ENCODE data around the gene DPH6.
"Not testable (repeated sequence)": the region's sequence is repeated elsewhere in the genome, so short reads cannot be mapped to it uniquely, and the experiment has no call there.

DPH6 gene

DNA sequence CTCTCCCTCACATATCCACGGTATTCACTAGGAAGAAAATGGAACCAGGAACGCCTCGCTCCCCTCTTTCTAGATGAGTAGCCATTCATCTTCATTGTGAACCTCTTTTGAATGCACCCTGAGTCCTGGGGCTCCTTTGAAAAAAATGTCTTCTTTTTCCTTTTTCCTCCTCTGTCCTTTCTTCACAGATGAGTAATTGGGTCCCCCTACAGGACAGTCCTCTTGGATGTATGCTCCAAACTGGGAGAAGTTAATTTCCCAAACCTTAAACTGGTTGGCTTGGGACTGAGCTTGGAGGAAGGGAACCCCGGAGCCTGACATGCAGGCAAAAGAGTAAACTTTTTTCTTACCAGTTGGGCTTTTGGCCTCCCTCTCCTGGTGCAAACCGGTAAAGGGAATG, 108.8 kb downstream of the DPH6 start:
- DNase-seq (ENCODE audit: low read depth in 2 of 2) = no peak

DNA sequence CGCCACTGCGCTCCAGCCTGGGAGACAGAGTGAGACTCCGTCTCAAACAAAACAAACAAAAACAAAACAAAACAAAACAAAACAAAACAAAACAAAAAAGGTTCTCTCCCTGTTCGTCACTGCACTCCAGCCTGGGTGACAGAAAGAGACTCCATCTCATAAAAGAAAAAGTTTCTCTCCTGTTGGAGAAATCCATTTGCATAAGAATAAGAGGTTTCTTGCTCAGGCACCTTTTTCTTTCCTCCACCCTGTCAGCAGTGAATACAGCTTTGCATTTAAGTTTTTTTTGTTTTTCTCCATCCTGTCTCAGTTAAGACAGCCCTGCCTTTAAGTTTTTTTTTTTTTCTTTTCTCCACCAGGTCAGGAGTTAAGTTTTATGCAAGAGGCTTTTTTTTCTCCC, 109.5 kb downstream of the DPH6 start:
- DNase-seq (ENCODE audit: low read depth in 2 of 2) = no peak

DNA sequence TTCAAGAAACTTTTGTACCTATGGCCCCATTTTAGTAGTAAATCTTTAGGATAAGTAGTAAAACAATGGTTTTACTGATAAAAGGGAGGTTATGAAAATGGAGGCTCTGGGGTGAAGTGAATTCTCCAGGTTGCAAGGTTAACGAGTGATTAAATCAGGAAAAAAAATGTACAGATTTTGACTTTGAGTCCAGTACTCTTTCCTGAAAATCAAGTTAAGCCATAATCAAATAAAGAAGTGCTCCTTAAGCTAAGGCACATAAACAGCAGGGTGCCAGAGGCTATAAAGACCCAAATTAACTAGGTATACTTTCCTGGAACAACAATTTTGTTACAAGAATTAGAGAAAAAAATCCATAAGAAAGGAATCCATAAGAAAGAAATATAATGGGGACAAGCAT, 114.7 kb downstream of the DPH6 start:
- DNase-seq (ENCODE audit: low read depth in 2 of 2) = no peak

DNA sequence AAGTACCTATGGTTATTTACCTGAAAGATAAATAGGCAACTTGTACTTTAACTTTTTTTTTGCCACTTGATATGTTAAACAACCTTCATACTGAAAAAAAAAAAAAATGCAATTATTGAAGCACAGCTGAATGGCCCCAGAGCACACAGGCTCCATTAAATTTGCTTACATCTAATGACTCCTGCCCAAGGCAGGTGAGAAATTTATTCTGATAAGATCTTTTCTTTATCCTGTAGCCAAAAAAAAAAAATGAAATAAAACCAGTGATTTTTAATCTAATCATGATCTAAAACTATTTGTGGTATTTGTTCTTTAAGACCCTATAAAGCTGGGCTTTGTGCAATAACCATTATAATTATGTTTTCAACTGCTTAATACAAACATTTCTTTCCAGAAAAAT, 115.7 kb downstream of the DPH6 start:
- DNase-seq (ENCODE audit: low read depth in 2 of 2) = no peak

DNA sequence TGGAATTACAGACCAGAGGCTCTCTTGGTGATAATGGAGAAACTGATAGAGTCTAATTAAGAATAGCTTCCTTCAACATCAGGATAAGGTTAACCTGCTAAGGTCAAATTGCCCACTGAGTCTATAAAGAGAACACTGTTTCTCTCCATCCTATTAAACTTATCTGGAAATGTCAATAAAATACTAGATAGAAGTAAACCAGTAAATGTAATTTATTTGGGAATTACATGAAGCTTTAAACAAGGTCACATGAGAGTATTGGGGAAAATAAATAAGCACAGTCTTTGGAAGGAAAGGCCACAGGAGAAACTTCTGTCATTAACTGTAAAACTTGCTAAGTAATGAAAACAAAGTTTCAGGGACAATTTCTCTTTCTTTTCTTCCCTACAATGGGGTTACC, 118.5 kb downstream of the DPH6 start:
- DNase-seq (ENCODE audit: low read depth in 2 of 2) = no peak

DNA sequence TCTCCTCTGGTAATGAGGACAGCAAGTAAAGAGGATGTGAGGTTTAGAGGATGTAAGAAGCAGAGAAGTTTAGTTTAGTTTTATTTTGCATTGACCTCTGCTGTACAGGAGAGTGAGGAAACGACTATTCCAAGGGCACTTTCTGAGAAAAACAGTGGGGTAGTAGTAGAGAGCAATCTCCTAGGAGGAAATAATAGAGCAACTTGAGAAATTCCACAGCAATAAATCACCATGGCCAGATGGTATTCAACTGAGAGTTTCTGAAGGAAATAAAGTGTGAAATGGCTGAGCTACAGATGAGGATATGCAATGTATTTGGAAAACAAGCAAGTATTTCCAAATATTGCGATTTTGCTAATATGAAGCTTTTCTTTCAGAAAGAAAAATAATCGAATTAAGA, 118.9 kb downstream of the DPH6 start:
- no peak for DNase-seq (ENCODE audit: low read depth in 2 of 2)

DNA sequence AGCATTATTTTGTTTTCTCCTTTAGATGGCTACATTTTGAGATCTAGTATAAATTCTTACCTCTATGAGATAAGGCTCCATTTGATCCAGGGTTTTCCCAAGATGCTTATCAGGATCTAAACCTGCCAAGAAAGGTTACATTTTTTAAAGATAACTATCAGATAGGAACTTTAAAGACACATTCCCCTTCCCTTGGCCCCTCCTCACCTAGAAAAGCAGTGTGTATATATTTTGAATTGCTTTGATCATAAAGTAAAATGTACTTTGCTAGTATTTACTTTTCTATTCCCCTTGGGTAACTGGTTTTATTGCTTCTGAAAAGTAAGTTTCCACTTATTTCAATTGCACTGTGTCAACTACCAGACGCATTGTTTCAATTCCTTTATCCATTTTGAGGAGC, 135.2 kb downstream of the DPH6 start:
- DNase-seq (ENCODE audit: low read depth in 2 of 2) = no peak

DNA sequence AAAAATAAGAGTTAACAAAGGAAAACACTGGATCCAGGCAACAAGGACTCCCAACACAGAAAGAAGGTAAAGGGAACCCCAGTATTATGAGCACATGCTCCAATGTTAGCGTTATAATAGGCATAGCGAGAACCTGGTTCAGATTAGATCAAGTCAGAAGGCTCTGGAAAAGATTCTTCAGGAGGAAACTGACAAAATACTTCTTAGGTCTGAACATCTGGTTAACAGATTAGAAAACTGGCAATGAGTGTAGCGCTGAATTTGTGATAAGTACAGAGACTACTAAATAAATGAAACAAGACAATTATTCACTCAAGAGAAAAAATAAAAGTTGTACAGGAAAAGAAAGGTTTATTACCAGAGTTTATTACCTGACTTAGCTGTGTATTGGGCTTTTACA, 146.1 kb downstream of the DPH6 start:
- no peak for DNase-seq (ENCODE audit: low read depth in 2 of 2)

DNA sequence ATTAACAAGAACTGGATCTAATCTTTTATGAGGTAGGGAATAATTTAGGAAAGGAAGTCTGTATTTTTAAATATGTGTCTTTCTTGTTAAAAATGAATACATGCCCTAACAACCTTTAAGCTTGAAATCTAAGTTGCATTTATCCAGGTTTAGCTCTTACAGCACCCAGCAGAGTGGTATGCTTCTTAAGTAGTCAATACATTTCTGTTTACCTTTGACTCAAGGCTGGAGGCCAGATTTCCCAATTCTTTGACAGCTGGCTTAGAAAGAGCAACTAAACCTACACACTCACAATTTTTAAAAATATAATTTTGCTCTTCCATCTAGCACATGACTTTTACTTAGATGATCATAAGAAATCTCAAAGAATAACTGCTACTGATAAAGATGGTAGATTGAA, 148.9 kb downstream of the DPH6 start:
- DNase-seq (ENCODE audit: low read depth in 2 of 2) = no peak

DNA sequence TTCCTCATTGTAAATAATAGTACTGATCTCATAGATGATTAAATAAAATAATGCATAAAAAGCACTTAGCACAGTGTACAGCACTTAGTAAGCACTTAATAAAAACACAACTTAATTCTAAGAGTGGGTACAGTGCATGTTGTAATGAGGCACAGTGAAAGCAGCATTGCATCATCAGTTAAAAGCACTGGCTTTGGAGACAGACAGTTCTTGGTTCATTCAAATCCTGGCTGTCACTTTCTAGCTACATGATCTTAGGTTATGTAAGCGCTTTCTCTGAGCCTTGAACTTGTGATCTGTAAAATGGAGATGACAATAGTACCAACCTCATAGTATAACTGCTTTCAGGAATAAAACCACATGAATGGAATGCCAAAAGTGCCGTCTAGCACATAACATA, 151.5 kb downstream of the DPH6 start:
- DNase-seq (ENCODE audit: low read depth in 2 of 2) = no peak

DNA sequence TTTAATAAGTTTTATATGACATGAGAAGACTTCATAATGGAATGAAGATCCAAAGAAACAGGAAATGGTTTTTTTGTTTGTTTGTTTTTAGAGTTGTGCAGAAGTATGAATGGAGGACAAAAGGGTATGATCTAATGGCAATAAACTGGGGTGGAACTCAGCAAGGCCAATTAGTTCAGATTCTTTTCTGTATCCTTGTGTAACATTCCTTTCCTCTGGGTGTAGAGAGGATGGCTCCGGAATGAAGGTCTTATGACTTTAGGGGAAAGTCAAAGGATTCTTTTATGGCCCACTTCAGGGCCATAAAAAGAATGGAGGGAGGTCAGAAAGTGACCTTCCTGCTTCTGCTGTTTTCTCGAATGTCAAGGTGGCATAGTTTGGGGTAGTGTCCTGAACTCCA, 152.6 kb downstream of the DPH6 start:
- no peak for DNase-seq (ENCODE audit: low read depth in 2 of 2)

DNA sequence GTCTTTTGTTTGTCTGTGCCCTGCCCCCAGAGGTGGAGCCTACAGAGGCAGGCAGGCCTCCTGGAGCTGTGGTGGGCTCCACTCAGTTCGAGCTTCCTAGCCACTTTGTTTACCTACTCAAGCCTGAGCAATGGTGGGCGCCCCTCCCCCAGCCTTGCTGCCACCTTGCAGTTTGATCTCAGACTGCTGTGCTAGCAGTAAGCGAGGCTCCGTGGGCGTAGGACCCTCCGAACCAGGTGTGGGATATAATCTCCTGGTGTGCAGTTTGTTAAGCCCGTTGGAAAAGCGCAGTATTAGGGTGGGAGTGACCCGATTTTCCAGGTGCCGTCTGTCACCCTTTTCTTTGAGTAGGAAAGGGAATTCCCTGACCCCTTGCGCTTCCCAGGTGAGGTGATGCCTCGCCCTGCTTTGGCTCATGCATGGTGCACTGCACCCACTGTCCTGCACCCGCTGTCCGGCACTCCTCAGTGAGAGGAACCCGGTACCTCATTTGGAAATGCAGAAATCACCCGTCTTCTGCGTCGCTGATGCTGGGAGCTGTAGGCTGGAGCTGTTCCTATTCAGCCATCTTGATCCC, 154.5 kb downstream of the DPH6 start:
- not testable (repeated sequence) for DNase-seq (ENCODE audit: low read depth in 2 of 2)

DNA sequence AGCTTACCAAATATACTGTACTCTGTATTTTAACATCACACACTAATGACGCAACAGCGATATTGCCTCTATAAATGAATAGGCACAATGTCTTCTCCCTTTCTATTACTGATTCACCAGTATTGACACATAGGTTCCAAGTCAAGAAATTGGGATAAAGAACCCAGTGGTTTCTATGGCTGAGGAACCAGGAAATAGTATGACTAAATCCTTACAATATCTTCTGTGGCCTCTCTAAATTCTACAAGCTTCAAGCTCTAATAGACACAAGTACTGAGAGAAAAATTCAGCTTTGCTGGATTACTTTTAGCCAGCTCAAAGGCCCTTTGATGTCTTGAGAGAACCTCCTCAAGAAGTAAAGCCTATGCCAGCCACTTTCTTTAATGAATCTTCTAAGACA, 162.5 kb downstream of the DPH6 start:
- DNase-seq (ENCODE audit: low read depth in 2 of 2) = no peak

DNA sequence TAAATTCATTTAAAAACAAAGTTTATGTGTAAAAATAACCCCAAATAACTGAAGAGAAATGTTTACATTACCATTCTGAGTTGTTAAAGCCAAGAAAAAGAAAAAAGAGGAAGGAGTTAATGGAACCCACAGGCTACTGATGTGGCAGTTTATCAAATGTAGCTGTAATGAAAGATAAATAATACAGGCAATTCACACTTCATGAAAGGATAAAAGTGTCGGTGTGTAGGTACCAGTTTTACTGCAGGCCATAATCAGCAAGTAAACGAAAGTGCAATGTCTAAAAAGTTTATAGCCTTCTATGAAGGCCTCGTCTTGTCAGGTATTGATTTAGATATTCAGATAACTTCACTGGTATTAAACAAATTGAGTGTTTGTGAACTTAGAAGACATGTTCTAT, 164.6 kb downstream of the DPH6 start:
- no peak for DNase-seq (ENCODE audit: low read depth in 2 of 2)

DNA sequence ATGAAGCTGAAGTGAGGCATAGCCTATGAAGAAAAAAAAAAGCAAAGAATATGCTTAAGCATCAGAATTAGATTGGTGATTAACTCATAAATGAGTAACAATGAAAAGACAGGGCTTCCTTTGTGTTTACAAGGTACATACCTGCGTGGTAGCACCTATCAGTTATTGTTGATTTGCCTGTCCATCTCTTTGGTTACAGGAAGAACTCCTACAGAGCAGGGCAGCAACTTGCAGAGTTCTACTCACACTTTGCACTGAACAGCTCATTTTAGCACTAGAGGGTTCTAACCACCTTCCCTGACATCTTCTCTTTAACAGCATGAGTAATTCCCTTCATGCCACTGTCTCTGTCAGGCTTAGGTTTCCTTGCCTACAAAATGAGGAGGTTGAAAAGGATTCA, 166.0 kb downstream of the DPH6 start:
- no peak for DNase-seq (ENCODE audit: low read depth in 2 of 2)

DNA sequence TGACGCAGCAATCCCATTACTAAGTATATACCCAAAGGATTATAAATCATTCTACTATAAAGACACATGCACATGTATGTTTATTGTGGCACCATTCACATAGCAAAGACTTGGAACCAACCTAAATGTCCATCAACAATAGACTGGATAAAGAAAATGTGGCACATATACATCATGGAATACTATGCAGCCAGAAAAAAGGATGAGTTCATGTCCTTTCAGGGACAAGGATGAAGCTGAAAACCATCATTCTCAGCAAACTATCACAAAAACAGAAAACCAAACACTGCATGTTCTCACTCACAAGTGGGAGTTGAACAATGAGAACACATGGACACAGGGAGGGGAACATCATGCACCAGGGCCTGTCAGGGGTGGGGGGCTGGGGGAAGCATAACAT, 167.5 kb downstream of the DPH6 start:
- DNase-seq (ENCODE audit: low read depth in 2 of 2) = not testable (repeated sequence)

DNA sequence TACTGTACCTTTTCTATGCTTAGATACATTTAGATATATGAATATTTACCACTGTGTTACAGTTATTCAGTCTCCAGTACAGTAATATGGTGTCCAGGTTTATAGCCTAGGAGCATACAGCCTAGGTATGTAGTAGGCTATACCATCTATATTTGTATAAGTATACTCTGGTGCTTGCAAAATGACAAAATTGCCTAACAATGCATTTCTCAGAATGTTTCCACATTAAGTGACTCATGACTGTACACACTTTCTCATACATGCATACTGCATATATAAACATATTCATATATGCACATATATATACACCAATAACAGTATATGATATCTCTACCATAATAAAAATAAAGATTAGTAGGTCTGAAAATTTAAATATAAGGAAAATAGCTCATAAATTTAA, 169.3 kb downstream of the DPH6 start:
- DNase-seq (ENCODE audit: low read depth in 2 of 2) = no peak

DNA sequence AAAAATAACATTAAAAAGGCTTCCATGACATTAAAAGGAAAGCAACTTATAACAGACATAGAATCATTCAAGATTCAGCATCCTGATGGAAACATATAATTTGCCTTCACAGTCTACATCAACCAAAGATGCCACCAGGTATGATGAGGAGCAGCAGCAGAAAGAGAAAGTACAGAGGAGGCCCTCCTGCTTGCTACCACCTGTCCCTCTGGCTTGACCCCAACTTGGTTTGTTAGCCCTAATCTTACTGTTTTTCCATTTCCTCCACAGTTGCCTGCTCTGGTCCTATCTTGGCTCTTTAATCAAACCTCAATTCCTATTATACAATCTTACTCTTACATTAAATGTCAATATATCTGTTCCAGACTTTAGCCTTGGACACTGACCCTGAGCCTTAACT, 171.3 kb downstream of the DPH6 start:
- DNase-seq (ENCODE audit: low read depth in 2 of 2) = no peak

DNA sequence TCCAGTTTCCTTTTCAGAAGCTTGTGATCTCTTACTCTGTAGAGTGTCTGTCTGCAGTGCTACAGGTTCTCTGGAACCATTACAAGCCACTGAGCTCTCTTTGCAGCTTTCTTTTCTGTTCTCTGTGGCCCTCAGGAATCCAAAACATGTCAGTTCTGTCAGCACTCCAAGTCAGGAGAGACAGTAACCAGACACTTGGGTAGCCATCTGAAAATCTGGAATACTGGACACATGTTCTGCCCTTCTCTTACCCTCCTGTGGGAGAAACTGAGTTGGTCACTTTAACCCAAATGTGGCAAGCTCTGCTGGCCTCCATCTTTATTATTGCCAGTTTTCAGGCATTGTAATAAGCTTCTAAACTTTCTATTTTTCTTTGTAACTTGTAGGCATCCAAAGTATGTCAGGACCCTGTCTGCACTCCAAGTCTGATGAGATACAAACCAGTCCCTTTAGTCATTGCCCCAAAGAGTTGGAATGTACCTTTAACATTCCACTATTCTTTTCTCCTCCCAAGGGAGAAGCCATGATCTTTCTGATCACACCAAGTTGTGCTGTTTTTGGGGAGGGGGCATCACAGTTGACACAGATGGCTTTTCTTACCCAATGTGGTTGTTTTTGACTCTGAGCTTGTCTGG, 183.7 kb downstream of the DPH6 start:
- DNase-seq (ENCODE audit: low read depth in 2 of 2) = no peak

DNA sequence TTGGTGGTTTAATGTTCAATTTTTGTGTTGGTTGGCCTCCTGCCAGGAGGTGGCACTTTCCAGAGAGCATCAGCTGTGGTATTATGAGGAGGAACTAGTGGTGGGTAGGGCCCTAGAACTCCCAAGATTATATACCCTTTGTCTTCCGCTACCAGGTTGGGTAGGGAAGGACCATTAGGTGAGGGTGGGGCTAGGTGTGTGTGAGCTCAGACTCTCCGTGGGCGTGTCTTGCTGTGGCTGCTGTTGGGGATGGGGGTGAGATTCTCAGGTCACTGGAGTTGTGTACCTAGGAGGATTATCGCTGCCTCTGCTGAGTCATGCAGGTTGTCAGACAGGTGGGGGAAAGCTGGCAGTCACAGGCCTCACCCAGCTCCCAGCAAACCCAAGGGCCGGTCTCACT, 187.1 kb downstream of the DPH6 start:
- DNase-seq (ENCODE audit: low read depth in 2 of 2) = no peak

DNA sequence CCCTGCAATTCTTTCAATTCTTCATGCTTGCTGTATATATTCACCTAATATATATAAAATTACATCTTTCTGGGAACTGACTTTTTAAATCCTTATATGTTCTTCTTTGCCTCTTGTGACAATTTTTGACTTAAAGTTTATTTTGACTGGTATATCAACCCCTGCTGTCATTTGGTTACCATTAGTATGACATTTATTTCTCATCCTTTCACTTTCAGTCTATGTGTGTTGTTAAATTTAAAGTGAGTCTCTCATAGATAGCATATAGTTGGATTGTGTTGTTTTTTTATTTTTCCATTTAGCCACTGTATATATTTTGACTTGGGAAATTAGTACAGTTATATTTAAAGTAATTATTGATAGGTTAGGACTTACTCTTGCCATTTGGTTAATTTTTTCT, 194.9 kb downstream of the DPH6 start:
- DNase-seq (ENCODE audit: low read depth in 2 of 2) = no peak

DNA sequence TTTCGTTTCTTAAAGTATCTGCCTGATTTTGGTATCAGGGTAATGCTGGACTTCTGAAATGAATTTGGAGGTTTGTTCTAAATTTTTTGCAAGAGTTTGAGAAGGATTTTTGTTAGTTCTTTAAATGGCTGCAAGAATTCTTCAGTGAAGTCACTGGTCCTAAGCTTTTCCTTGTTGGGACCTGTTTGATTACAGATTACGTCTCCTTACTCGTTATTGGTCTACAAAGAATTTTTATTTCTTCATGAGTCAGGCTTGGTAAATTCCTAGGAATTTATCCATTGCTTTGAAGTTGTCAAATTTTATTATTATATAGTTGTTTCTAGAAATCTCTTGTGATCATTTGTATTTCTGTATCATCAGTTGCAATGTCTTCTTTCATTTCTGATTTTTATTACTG, 196.0 kb downstream of the DPH6 start:
- DNase-seq (ENCODE audit: low read depth in 2 of 2) = no peak

DNA sequence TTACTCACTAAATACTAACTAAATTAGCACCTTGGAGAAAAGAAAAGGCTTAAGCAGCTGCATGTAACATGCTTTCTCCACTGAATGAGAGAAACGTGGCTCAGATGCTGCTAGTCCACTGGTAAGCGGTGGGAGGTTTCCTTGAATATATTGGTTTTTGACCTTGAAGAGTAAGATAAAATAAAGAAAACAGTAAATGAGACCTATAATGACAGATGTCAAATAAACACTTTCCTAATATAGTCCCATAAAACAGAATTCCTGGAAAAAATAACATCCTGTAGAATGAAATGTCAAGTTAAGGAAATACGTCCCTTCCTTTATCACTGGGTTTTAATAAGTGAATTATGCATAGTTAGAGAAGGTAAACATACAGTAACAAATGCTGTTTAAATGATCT, 215.0 kb downstream of the DPH6 start:
- no peak for DNase-seq (ENCODE audit: low read depth in 2 of 2)

DNA sequence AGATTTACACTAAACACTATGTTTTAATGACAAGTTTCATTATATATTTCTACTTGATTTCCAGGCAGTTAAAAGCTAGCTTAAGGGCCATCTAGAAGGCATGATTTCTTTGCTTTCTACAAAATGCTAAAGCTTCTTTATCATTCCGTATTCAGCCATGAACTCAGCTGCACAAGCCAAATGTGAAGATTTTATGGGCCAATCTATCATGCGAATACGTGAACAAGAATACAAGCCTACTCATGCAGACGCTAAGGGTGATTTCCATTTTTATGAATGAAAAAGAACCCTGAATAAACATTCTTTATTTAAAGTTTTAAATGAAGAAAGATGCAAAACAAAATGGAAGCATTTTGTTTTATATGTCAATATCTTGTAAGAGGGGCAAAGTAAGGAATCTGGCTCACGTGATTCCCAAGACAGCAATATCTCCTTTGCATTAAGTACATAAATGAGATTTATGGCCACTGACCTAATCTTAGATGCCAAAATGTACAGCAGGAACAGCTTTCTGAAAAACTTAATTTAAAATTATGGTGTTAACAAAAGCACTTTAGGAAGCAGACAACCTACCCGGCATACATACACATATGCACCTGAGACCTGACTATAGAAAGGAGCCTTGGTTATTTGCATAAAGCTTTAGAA, 215.8 kb downstream of the DPH6 start:
- no peak for DNase-seq (ENCODE audit: low read depth in 2 of 2)

Data from stimulated activated CD4-positive, alpha-beta T cell treated with anti-CD3 and anti-CD28 coated beads, Interleukin-1b, Interleukin-23, amount 100 ng/mL, for 1 hour (primary cell).